Suprapubic skin (tissue), 4 donors: Measurements from ENCODE around the gene CSRNP3. TPM values are rescaled to one million over a fixed set of nuclear protein-coding genes. Genes with fewer than 3 reads are reported as not detected.
A peak's percentile ranks its signal among the peaks of the same experiment; 100 is the strongest.

ENCODE experiments used
- DNase-seq, 2 donors: peaks; one replicate each; pipeline ENCODE4 v3.0.0-alpha.2; 2019; ENCODE audit warnings: low spot score in 2 of 2
- H3K27ac ChIP-seq: fragments of 200-600 bp; sonication (generic); one replicate; pipeline ENCODE4 v1.5.1; 2019
- H3K27me3 ChIP-seq: fragments of 200-600 bp; sonication (generic); one replicate; pipeline ENCODE4 v1.5.1; 2019
- H3K36me3 ChIP-seq: fragments of 200-600 bp; sonication (generic); one replicate; pipeline ENCODE4 v1.5.1; 2019
- H3K4me1 ChIP-seq: fragments of 200-600 bp; sonication (generic); one replicate; pipeline ENCODE4 v1.5.1; 2019
- H3K4me3 ChIP-seq: fragments of 200-600 bp; sonication (generic); one replicate; pipeline ENCODE4 v1.5.1; 2019; ENCODE audit warnings: mild to moderate bottlenecking
- H3K9me3 ChIP-seq: fragments of 200-600 bp; sonication (generic); one replicate; pipeline ENCODE4 v1.5.1; 2019
- CTCF ChIP-seq, 2 donors: fragments of 200-600 bp in 1 of 2; fragments of 450-650 bp in 1 of 2; sonication (generic) in 1 of 2; IDR thresholded peaks; one replicate each; pipeline ENCODE4 v1.5.1; 2016 to 2019; ENCODE audit warnings: antibody characterized with exemption in 2 of 2, mild to moderate bottlenecking in 1 of 2, moderate library complexity in 1 of 2
- EP300 ChIP-seq: sonication (generic); formaldehyde crosslinking; IDR thresholded peaks from one replicate; pipeline ENCODE4 v1.6.1; 2017; ENCODE audit warnings: antibody characterized with exemption
- POLR2A ChIP-seq, 2 donors: fragments of 450-650 bp; IDR thresholded peaks; one replicate each; pipeline ENCODE4 v1.6.1; 2017; ENCODE audit warnings: antibody characterized with exemption in 2 of 2, mild to moderate bottlenecking in 2 of 2, moderate library complexity in 2 of 2
- POLR2AphosphoS5 ChIP-seq, 3 donors: sonication (generic); formaldehyde crosslinking; IDR thresholded peaks; one replicate each; pipeline ENCODE4 v1.6.1; 2017; ENCODE audit warnings: antibody characterized with exemption in 3 of 3
- WGBS: methylation state at CpG from one replicate; pipeline ENCODE4 v1.1.5; 2018; 5-methylcytosine and 5-hydroxymethylcytosine counted together
- total RNA-seq, 4 donors: library from RNA; depleted of rRNA; stranded (reverse); fragments of >200 nt; gene quantifications; one replicate each; pipeline ENCODE4 v1.1.0, GENCODE V29; 2016

Gene CSRNP3, protein sequence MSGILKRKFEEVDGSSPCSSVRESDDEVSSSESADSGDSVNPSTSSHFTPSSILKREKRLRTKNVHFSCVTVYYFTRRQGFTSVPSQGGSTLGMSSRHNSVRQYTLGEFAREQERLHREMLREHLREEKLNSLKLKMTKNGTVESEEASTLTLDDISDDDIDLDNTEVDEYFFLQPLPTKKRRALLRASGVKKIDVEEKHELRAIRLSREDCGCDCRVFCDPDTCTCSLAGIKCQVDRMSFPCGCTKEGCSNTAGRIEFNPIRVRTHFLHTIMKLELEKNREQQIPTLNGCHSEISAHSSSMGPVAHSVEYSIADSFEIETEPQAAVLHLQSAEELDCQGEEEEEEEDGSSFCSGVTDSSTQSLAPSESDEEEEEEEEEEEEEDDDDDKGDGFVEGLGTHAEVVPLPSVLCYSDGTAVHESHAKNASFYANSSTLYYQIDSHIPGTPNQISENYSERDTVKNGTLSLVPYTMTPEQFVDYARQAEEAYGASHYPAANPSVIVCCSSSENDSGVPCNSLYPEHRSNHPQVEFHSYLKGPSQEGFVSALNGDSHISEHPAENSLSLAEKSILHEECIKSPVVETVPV
- 1 to 10 TPM; 1.3 to 7.2 (median 4.3) TPM for total RNA-seq

DNA sequence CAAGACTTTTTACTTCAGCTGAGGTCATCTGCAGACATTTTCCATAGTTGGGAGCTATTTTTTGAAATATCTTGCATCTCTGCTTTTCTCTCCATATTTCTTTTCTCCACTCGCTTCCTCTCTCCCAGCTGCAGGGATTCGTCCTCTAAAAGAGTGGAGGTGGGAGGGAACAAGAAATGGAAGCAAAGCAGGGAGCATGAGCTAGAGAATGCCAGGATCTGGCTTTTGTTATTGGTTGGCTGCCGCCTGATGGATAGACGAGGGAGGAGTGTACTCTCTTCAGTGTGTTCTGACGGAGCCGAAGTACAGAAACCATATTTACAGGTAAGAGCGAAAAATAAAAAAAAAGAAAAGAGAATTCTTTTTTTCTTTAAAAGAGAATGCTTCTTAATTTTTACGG, at the start of gene CSRNP3:
CSRNP3 (plus strand) TSS at position 282 of the 400 bp plus-strand sequence. CDS start 125,368 bp downstream, outside the sequence.
- WGBS, result 5% methylated on average over 8 of the region's 8 CpGs
- Histone ChIP-seq H3K27me3 (no peaks in the 10 kb centered on the region), H3K9me3 (no peaks in the 10 kb centered on the region), H3K36me3 (no peaks in the 10 kb centered on the region), H3K27ac (no peak within 1 kb of the TSS), H3K4me1 (peaks cover 11% of the 10 kb centered on the region), H3K4me3 (peak within 1 kb of the TSS; percentile 51)
- DNase-seq, result no peak
- no peak for TF ChIP-seq EP300
- TF ChIP-seq POLR2A (IDR thresholded peaks at IDR 0.05), result no peak
- TF ChIP-seq CTCF (IDR thresholded peaks at IDR 0.05), result no peak
- TF ChIP-seq POLR2AphosphoS5 (IDR thresholded peaks at IDR 0.05), result no peak

- Histone ChIP-seq H3K36me3 (no peaks in the 10 kb centered on the region), H3K27ac (no peak overlapping the region), H3K9me3 (no peaks in the 10 kb centered on the region), H3K4me1 (no peaks in the 10 kb centered on the region), H3K27me3 (no peaks in the 10 kb centered on the region), H3K4me3 (no peak overlapping the region)
- DNase-seq, result no peak
- TF ChIP-seq EP300, result no peak
- no peak for TF ChIP-seq CTCF (IDR thresholded peaks at IDR 0.05)
- no peak for TF ChIP-seq POLR2A (IDR thresholded peaks at IDR 0.05)
- no peak for TF ChIP-seq POLR2AphosphoS5 (IDR thresholded peaks at IDR 0.05)
These were observed 49.3 kb upstream of the CSRNP3 start for GRCh38 chr2:165420231-165420630.

DNA sequence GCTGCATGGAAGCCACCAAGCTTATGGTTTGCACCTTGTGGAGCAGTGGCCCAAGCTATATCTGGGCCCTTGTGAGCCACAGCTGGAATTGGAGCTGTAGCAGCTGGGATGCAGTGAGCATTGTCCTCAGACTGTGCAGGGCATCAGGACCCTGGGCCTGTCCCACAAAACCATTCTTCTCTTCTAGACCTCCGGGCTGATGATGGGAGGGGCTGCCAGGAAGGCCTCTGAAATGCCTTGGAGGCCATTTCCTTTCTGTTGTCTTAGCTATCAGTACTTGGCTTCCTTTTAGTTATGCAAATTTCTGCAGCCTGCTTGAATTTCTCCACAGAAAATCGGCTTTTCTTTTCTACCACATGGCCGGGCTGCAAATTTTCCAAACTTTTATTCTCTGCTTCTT, 46.4 kb upstream of the CSRNP3 start:
- Histone ChIP-seq H3K4me3 (no peak overlapping the region), H3K27ac (no peak overlapping the region), H3K9me3 (no peaks in the 10 kb centered on the region), H3K27me3 (no peaks in the 10 kb centered on the region), H3K36me3 (no peaks in the 10 kb centered on the region), H3K4me1 (no peaks in the 10 kb centered on the region)
- DNase-seq, result no peak
- 92% methylated on average over 3 of the region's 3 CpGs for WGBS
- TF ChIP-seq CTCF (IDR thresholded peaks at IDR 0.05) (no peak), EP300 (no peak), POLR2AphosphoS5 (IDR thresholded peaks at IDR 0.05) (no peak), POLR2A (IDR thresholded peaks at IDR 0.05) (no peak)

- TF ChIP-seq EP300 (no peak), POLR2AphosphoS5 (IDR thresholded peaks at IDR 0.05) (no peak), CTCF (IDR thresholded peaks at IDR 0.05) (no peak), POLR2A (IDR thresholded peaks at IDR 0.05) (no peak)
- no peaks in the 10 kb centered on the region for H3K27me3 ChIP-seq
- WGBS, result 55% methylated on average over 2 of the region's 2 CpGs
These were observed 43.9 kb upstream of the CSRNP3 start for GRCh38 chr2:165425556-165425955.

GRCh38 chr2:165427686-165428085, 41.8 kb upstream of the CSRNP3 start:
- H3K9me3 ChIP-seq, result no peaks in the 10 kb centered on the region
- no peaks in the 10 kb centered on the region for H3K4me1 ChIP-seq
- no peak overlapping the region for H3K4me3 ChIP-seq
- no peak overlapping the region for H3K27ac ChIP-seq
- DNase-seq, result no peak
- WGBS, result 84% methylated on average over 4 of the region's 4 CpGs
- no peaks in the 10 kb centered on the region for H3K27me3 ChIP-seq
- no peaks in the 10 kb centered on the region for H3K36me3 ChIP-seq
- TF ChIP-seq POLR2A (IDR thresholded peaks at IDR 0.05), result no peak
- TF ChIP-seq CTCF (IDR thresholded peaks at IDR 0.05), result no peak
- TF ChIP-seq POLR2AphosphoS5 (IDR thresholded peaks at IDR 0.05), result no peak
- TF ChIP-seq EP300, result no peak

More at GRCh38 chr2:165425556-165425955, 43.9 kb upstream of the CSRNP3 start:
- H3K27ac ChIP-seq, result no peak overlapping the region
- H3K4me3 ChIP-seq, result no peak overlapping the region
- H3K36me3 ChIP-seq, result no peaks in the 10 kb centered on the region
- no peak for DNase-seq
- no peaks in the 10 kb centered on the region for H3K9me3 ChIP-seq
- H3K4me1 ChIP-seq, result no peaks in the 10 kb centered on the region
